ENCODE measurements around the gene LRRC7.

Gene LRRC7

DNA sequence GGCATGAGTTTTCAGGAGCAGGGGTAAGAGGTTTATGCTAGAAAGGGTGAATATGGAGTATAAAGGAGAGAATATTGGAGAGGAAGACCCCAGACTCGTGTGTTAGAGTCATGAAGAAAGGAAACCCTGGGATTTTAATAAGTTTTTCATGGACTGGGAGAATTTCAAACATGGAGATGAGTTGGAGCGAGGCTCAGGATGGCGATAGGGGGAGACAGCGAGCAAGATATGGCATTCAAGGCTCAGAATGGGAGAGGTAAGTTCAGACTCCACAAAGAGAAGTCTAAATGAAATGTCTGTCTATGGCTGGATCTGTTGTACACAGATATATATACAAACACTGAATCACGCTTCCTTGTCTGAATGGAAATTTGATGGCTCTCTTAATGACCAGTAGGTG lies 545.1 kb downstream of the LRRC7 start:
- no peak for DNase-seq

- DNase-seq: no peak
Observed at GRCh38 chr1:70115315-70115714, 547.6 kb downstream of the LRRC7 start.

DNA sequence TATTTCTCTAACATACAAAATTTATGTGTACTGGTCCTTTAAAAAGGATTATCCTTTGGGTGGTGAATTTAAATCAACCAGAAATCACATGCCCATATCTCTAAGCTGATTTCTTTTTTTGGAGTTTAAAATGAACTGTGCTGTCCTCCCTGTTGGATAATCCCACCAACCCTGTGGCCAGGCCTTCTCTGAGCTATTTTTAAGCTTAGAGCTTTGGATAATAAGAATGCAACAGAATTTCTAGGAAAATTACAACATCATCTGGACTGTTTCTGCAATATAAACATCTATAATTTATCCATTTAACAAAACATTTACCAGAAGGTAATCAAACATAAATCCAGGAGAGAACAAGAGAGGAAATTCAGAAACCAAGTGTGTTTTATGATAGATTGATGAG lies 549.3 kb downstream of the LRRC7 start:
- DNase-seq: no peak

DNA sequence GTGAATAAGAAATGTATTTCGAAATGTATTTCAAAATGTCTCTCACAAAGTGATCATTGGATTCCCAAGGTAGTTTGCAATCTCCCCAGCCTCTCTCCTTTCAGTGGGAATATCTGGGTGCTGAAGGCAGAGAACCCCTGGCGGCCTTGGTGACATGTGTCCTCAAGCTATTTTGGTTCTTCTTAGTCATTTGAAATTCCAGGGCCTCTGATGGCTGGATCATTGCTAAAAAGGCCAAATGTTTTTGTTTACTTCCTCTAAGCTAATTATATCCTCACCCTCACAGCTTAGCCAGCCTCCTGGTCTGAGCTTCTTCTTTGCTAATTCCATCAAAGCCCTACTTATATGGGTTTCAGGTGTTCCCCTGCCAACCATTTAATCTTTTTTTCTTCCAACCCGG lies 566.4 kb downstream of the LRRC7 start:
- no peak for DNase-seq

DNA sequence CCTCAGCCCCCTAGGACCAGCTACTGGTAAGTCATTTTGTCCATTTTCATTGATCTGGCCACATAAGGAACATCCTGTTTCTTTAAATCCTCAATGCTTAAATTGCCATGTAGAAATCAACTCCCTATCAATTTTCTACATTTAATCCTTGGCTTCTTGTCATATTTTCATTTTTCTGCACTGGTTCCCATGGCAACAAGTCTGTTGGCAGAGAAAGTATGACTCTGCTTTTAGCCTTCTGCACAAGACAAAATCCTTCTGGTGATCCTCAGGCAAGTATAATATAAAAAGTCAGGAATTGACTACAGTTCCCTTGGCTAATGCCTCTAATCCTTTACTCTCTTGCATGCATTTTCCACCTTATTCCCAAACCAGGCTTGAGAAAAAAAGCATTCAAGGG lies 572.6 kb downstream of the LRRC7 start:
- peak; percentile 63 for DNase-seq

DNA sequence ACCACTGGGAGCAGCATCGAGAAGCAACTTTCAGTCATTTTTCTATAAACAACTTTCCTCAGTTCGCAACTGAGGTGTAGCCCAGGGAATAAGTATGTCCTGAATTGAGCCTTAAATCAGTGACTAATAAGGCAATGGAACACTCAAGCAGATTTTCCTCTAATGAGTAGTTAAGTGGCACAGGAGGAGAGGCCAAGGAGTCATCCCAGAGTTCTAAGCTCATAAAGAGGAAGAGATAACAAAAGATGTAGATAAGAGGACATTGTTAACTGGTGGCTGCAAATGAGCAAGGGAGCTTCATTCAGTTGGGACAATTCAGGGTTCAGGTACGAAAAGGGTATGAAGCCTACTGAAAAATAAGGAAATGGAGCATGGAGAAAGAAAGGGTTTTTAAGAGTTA lies 573.2 kb downstream of the LRRC7 start:
- DNase-seq: no peak

DNA sequence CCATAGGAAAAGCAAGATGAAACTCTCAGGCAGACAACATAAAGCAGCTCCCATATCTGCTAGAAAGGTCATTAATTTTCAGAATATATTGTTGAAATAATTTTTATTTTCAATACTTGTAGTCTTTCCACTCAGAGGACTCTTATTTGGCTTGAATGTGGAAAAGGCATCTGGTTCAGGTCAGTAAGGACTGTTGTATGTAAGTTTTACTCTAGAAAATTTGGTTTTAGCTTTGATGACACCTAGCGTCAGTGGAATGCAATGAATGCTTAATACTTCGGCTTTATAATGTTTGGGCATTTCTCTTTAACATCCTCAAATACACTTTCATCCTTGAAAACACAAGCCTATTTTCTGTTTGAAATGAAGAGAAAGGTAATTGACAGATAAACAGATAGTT lies 574.4 kb downstream of the LRRC7 start:
- no peak for DNase-seq

GRCh38 chr1:70143048-70143659 lies 575.4 kb downstream of the LRRC7 start:
- peak; percentile 34 for DNase-seq

- no peak for DNase-seq
Observed at GRCh38 chr1:70146488-70146887, 578.8 kb downstream of the LRRC7 start.

DNA sequence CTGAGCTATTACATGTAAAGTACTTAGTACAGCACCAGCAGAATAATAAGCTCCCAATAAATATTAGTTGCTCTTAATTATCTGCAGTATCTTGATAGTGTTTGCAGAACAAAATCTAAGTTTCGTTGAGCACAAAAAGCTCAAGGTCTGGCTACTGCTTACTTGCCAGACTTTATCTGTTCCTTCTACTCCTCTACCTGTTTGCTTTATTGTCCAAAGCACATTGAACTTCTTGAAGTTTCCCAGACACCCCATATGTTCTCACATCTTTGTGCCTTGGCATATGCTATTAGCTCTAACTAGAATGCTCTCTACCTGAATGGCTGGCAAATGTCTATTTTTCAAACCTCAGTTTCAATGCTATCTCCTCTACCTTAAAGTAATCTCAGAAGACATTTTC lies 582.7 kb downstream of the LRRC7 start:
- DNase-seq: no peak

GRCh38 chr1:70153739-70154138 lies 586.0 kb downstream of the LRRC7 start:
- no peak for DNase-seq

DNA sequence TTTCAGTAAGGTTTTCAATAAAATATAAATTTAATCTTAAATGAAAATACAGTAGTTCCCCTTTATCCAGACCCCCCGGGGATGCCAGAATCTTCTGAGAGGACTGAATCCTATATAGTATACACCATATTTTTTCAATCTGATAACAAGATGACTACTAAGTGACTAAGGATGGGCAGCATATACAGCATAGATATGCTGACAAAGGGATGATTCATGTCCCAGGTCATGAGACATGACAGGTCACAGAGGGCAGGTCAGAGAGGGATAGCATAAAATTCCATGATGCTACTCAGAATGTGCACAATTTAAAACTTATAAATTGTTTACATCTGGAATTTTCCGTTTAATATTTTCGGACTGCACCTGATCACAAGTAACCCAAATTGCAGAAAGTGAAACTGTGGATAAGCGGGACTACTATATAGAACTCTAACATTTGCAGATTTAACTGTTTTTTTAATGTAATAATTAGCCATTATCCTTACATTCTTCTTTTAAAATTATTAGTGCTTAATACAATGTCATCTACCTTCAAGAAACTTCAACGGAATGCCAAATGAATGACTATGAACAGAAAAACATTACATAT lies 588.9 kb downstream of the LRRC7 start:
- no peak for DNase-seq

- DNase-seq: no peak
Observed at GRCh38 chr1:70164350-70164749, 596.6 kb downstream of the LRRC7 start.

DNA sequence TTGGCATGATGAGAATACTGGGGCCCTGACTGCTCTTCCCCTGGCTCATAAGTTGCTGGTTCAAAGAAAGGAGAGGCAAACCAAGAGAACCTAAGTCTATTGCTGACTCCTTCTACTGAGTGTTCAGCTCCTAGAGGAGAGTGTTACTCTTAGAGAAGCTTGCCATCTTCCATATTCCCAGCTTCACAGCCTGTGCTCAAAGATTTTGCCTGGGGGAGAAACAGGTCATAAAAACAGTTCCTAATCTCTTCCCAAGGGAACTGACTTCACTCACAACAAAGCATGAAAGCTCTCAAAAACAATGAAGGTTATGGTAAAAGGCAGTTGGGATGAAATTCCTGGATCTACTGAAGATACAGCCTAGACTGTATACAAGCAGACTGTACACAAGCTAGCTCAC lies 600.6 kb downstream of the LRRC7 start:
- DNase-seq: no peak

DNA sequence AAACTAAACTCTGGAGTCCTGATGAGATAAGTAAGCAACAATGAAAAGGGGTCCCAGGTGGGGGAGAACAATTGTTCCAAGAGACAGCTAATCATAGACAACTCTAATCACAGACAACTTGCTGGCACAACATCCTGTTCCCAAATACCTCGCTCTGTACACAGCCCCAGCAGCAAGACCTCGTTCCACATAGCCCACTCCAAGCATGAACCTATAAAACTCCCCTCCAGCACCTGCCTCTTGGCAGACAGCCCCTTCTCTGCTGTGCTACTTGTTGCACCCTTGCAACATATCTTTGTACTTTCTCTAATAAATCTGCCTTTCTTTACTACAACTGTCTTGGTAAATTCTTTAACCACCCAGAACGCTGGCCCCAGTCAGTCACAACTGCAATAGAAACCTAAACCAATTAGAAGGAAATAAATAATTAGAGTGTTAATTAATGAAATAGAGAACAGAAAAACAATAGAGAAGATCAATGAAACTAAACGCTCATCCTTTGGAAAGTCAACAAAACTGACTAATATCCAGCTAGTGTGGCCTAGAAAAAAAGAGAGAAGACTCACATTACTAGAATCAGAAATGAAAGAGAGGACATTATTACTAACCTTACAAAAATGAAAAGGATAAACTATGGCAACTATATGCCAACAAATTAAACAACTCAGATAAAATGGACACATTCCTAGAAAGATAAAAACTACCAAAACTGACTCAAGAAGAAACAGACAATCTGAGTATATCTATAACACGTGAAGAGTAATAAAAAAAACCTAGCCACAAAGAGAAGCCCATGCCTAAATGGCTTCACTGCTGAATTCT lies 601.5 kb downstream of the LRRC7 start:
- DNase-seq: no peak

GRCh38 chr1:70171512-70171911 lies 603.8 kb downstream of the LRRC7 start:
- no peak for DNase-seq

Data from NCI-H446 treated with DMSO at 0.1 percent for 48 hours (cell line).